Vagina (tissue), 2 donors: ENCODE measurements around the gene ZNF324B.

Experiments used
- CTCF ChIP-seq, 3 experiments: fragments of 450-650 bp in 2 of 3; fragments of 200-600 bp in 1 of 3; sonication (generic) in 1 of 3; IDR thresholded peaks; one replicate each; pipeline ENCODE4 v1.5.1; 2017 to 2019; ENCODE audit warnings: antibody characterized with exemption in 3 of 3, mild to moderate bottlenecking in 2 of 3, moderate library complexity in 2 of 3
- POLR2A ChIP-seq, 2 donors: fragments of 450-650 bp; IDR thresholded peaks; one replicate each; pipeline ENCODE4 v1.6.1; 2017; ENCODE audit warnings: antibody characterized with exemption in 2 of 2, mild to moderate bottlenecking in 2 of 2, moderate library complexity in 2 of 2
- POLR2AphosphoS5 ChIP-seq, 2 donors: sonication (generic); formaldehyde crosslinking; IDR thresholded peaks; one replicate each; pipeline ENCODE4 v1.9.0; 2017; ENCODE audit warnings: antibody characterized with exemption in 2 of 2, mild to moderate bottlenecking in 2 of 2, low read depth in 1 of 2; ENCODE audit not compliant: insufficient read depth in 1 of 2

GRCh38 chr19:58483776-58484175 is 32.4 kb downstream of the ZNF324B start:
- no peak for TF ChIP-seq CTCF (IDR thresholded peaks at IDR 0.05)
- no peak for TF ChIP-seq POLR2AphosphoS5 (IDR thresholded peaks at IDR 0.05; ENCODE audit: insufficient read depth in 1 of 2, low read depth in 1 of 2)
- TF ChIP-seq POLR2A (IDR thresholded peaks at IDR 0.05), result no peak
